ENCODE measurements around the gene FBXL7.

FBXL7 gene

GRCh38 chr5:15669826-15670225 lies 169.8 kb downstream of the FBXL7 start:
- no peak for DNase-seq (ENCODE audit: low read depth)

GRCh38 chr5:15674716-15675115 lies 174.7 kb downstream of the FBXL7 start:
- no peak for DNase-seq (ENCODE audit: low read depth)

GRCh38 chr5:15676591-15676990 lies 176.6 kb downstream of the FBXL7 start:
- no peak for DNase-seq (ENCODE audit: low read depth)

GRCh38 chr5:15679161-15679560 lies 179.2 kb downstream of the FBXL7 start:
- DNase-seq (ENCODE audit: low read depth), result no peak

GRCh38 chr5:15680455-15680854 lies 180.5 kb downstream of the FBXL7 start:
- no peak for DNase-seq (ENCODE audit: low read depth)

GRCh38 chr5:15682122-15682521 lies 182.1 kb downstream of the FBXL7 start:
- DNase-seq (ENCODE audit: low read depth), result no peak

- DNase-seq (ENCODE audit: low read depth), result no peak
Measured at GRCh38 chr5:15682566-15682965, 182.6 kb downstream of the FBXL7 start.

GRCh38 chr5:15683332-15683731 lies 183.4 kb downstream of the FBXL7 start:
- no peak for DNase-seq (ENCODE audit: low read depth)

- DNase-seq (ENCODE audit: low read depth), result no peak
Measured at GRCh38 chr5:15687401-15687800, 187.4 kb downstream of the FBXL7 start.

- DNase-seq (ENCODE audit: low read depth), result no peak
Measured at GRCh38 chr5:15689836-15690235, 189.9 kb downstream of the FBXL7 start.

GRCh38 chr5:15690611-15691010 lies 190.6 kb downstream of the FBXL7 start:
- DNase-seq (ENCODE audit: low read depth), result no peak

GRCh38 chr5:15691521-15691920 lies 191.5 kb downstream of the FBXL7 start:
- DNase-seq (ENCODE audit: low read depth), result no peak

- no peak for DNase-seq (ENCODE audit: low read depth)
Measured at GRCh38 chr5:15692706-15693381, 192.9 kb downstream of the FBXL7 start.

- no peak for DNase-seq (ENCODE audit: low read depth)
Measured at GRCh38 chr5:15693382-15693728, 193.4 kb downstream of the FBXL7 start.

GRCh38 chr5:15693933-15694332 lies 194.0 kb downstream of the FBXL7 start:
- DNase-seq (ENCODE audit: low read depth), result no peak

- DNase-seq (ENCODE audit: low read depth), result no peak
Measured at GRCh38 chr5:15694696-15695214, 194.8 kb downstream of the FBXL7 start.

GRCh38 chr5:15695215-15695731 lies 195.3 kb downstream of the FBXL7 start:
- DNase-seq (ENCODE audit: low read depth), result no peak

GRCh38 chr5:15700373-15700772 lies 200.4 kb downstream of the FBXL7 start:
- DNase-seq (ENCODE audit: low read depth), result no peak

- no peak for DNase-seq (ENCODE audit: low read depth)
Measured at GRCh38 chr5:15702102-15702501, 202.1 kb downstream of the FBXL7 start.

- no peak for DNase-seq (ENCODE audit: low read depth)
Measured at GRCh38 chr5:15703901-15704300, 203.9 kb downstream of the FBXL7 start.

- no peak for DNase-seq (ENCODE audit: low read depth)
Measured at GRCh38 chr5:15704397-15704947, 204.5 kb downstream of the FBXL7 start.

GRCh38 chr5:15707631-15708030 lies 207.7 kb downstream of the FBXL7 start:
- no peak for DNase-seq (ENCODE audit: low read depth)

GRCh38 chr5:15711892-15712291 lies 211.9 kb downstream of the FBXL7 start:
- no peak for DNase-seq (ENCODE audit: low read depth)

- DNase-seq (ENCODE audit: low read depth), result no peak
Measured at GRCh38 chr5:15715535-15715934, 215.6 kb downstream of the FBXL7 start.
